Left lung (tissue), 10 donors: ENCODE results near the gene ANKRD50. TPM values are rescaled to one million over a fixed set of nuclear protein-coding genes. Genes with fewer than 3 reads are reported as not detected.

Experiments
- ATAC-seq: fragments of 200-7000 bp; cut with Tn5 transposase; one replicate; pipeline ENCODE4 v1.9.1; 2020; ENCODE audit warnings: moderate library complexity
- DNase-seq, 4 donors: peaks; one replicate each; pipeline ENCODE4 v3.0.0-alpha.2; 2013 to 2020
- H3K27ac ChIP-seq, 2 donors: fragments of 200-600 bp; sonication (generic) in 1 of 2; one replicate each; pipeline versions ENCODE4 v1.5.0 to v1.8.0; 2020 to 2021
- H3K27me3 ChIP-seq, 2 donors: fragments of 200-600 bp; sonication (generic) in 1 of 2; one replicate each; pipeline versions ENCODE4 v1.5.0 to v1.8.0; 2020 to 2021
- H3K36me3 ChIP-seq, 2 donors: fragments of 200-600 bp; sonication (generic) in 1 of 2; one replicate each; pipeline versions ENCODE4 v1.5.0 to v1.8.0; 2020 to 2021
- H3K4me1 ChIP-seq, 2 donors: fragments of 200-600 bp; one replicate each; pipeline ENCODE4 v1.8.0; 2021
- H3K4me3 ChIP-seq, 2 donors: fragments of 200-600 bp; sonication (generic) in 1 of 2; one replicate each; pipeline versions ENCODE4 v1.5.0 to v1.8.0; 2020 to 2021; ENCODE audit warnings: mild to moderate bottlenecking in 1 of 2
- H3K9me3 ChIP-seq, 2 donors: fragments of 200-600 bp; sonication (generic) in 1 of 2; one replicate each; pipeline versions ENCODE4 v1.5.0 to v1.8.0; 2020 to 2021
- CTCF ChIP-seq, 2 donors: fragments of 200-600 bp; sonication (generic) in 1 of 2; IDR thresholded peaks; one replicate each; pipeline versions ENCODE4 v1.5.0 to v1.8.0; 2021; ENCODE audit warnings: antibody characterized with exemption in 2 of 2
- intact Hi-C, 2 donors: fragments of 100-400 bp; cut with DNase I; formaldehyde crosslinking; loops; one replicate each; pipeline versions ENCODE4 v1.11.2 to v1.14.2; 2022
- polyA plus RNA-seq, 6 donors: library from polyadenylated mRNA; unstranded; fragments of 120-200 nt; gene quantifications; one replicate each; pipeline ENCODE4 v1.2.1, GENCODE V29; 2013; ENCODE audit not compliant: insufficient read length in 6 of 6
- total RNA-seq, 2 donors: library from RNA; stranded (reverse); fragmentation: NEBNext Ultra II Directional; extraction: Animal tissue kit (Norgen Biotek cat#: 25700); gene quantifications; one replicate each; pipeline ENCODE4 v1.2.1, GENCODE V29; 2021
- donor health status: DM: no; HTN: yes; CAD: no.
- donor health status: DM: no; HTN: no; CAD: no.

ANKRD50 gene
- total and polyA plus RNA-seq, 8 donors, result 20.8 to 70.6 (median 63.1) TPM

DNA sequence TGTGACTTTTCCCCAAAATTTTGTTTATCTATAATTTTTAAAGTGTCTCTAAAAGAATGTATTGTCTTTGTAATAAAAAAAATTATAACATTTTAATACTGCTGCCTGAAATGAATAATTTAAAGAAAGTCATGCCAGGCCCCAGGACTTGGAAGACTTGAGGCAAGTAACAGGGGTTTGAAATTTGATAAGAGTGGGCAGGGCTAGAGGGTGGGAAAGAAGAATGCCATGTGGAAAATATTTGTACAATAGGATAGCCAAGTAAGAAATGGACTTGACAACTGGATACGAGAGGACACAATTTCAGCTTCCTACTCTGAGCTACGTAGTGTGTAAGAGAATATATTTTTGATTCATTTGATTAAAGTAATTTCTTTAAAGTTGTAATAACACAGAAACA lies 36.9 kb upstream of the ANKRD50 start:
- intact Hi-C loops, result no loop called here
- Histone ChIP-seq H3K9me3 (no peaks in the 10 kb centered on the region), H3K36me3 (no peaks in the 10 kb centered on the region), H3K4me1 (no peaks in the 10 kb centered on the region), H3K27ac (no peak overlapping the region), H3K27me3 (no peaks in the 10 kb centered on the region), H3K4me3 (no peak overlapping the region)
- TF ChIP-seq CTCF (IDR thresholded peaks at IDR 0.05), result no peak
- DNase-seq (no peak), ATAC-seq (no peak)

- intact Hi-C loops, result no loop called here
- no peak for DNase-seq
- no peak for ATAC-seq
Measured at GRCh38 chr4:124748965-124749364, 36.4 kb upstream of the ANKRD50 start.

DNA sequence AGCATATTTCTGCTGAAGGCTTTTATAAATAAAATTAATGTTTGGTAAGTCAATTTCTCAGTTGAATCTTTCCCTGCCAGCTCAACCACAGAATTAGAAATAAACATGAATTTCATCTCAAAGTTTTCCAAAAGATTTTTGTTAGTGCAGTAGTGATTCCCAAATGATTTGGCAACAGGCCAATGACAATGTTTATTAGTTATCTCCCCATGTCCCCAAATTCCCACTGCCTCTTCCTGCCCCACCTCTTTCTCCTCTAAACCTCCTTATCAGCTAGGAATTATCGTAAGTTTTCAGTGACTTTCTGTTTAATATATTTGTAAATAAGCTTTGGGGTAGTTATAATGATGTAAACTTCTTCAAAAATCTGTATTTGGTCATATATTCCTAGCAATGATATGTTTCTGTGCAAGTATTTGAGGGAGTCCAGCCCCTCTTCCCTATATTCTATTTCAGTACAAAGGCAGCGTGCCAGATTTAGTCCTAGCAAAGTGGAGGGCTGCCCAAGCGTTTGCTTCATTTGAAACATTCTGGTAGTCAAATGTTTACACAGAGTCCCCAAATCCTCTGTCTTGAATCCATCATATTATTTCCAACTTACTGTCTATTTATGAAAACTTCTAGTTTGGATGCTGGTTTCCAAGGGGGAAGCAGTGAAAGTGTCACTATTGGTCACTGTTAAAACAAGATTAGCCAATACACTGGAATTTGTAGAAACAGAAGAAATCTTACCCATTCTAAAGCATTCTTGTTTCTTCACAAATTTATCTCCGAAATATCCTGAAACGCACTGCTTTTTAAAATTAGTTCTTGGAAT lies 33.7 kb upstream of the ANKRD50 start:
- Histone ChIP-seq H3K4me3 (no peak overlapping the region), H3K36me3 (no peaks in the 10 kb centered on the region), H3K4me1 (no peaks in the 10 kb centered on the region), H3K27ac (no peak overlapping the region), H3K27me3 (no peaks in the 10 kb centered on the region), H3K9me3 (no peaks in the 10 kb centered on the region)
- DNase-seq (peak in 2 of 4 donors; percentile 69 to 74), ATAC-seq (no peak)
- TF ChIP-seq CTCF (IDR thresholded peaks at IDR 0.05), result no peak
- intact Hi-C loops, result no loop called here

More at GRCh38 chr4:124748965-124749364, 36.4 kb upstream of the ANKRD50 start:
- no peak for TF ChIP-seq CTCF (IDR thresholded peaks at IDR 0.05)
- H3K4me1 ChIP-seq, result no peaks in the 10 kb centered on the region
- H3K9me3 ChIP-seq, result no peaks in the 10 kb centered on the region
- H3K27ac ChIP-seq, result no peak overlapping the region
- H3K27me3 ChIP-seq, result no peaks in the 10 kb centered on the region
- H3K36me3 ChIP-seq, result no peaks in the 10 kb centered on the region
- H3K4me3 ChIP-seq, result no peak overlapping the region

DNA sequence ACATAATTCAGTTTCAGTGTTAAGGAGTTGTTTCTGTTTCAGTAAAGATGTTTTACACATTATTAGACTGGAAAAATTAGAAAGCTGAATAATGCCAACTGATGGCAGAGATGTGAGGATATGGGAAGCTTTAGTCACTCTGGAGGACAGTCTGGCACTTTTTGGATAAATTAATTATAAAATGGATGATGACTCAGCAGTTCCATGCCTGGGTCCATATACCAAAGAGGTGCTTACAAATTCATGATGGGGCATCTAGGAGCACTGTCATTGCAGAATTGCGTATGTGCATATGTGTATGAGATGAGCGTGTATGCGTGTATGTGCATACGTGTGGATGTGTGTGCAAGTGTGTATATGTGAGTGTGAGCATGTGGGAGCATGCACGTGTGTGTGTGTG lies 31.2 kb upstream of the ANKRD50 start:
- H3K9me3 ChIP-seq, result no peaks in the 10 kb centered on the region
- no peak for DNase-seq
- intact Hi-C loops, result no loop called here
- TF ChIP-seq CTCF (IDR thresholded peaks at IDR 0.05), result no peak
- ATAC-seq, result no peak
- no peaks in the 10 kb centered on the region for H3K27me3 ChIP-seq
- H3K27ac ChIP-seq, result no peak overlapping the region
- no peaks in the 10 kb centered on the region for H3K36me3 ChIP-seq
- H3K4me1 ChIP-seq, result no peaks in the 10 kb centered on the region
- H3K4me3 ChIP-seq, result no peak overlapping the region

GRCh38 chr4:124740501-124740900 lies 28.0 kb upstream of the ANKRD50 start:
- Histone ChIP-seq H3K9me3 (no peaks in the 10 kb centered on the region), H3K36me3 (no peaks in the 10 kb centered on the region), H3K27me3 (no peaks in the 10 kb centered on the region), H3K27ac (no peak overlapping the region), H3K4me1 (no peaks in the 10 kb centered on the region), H3K4me3 (no peak overlapping the region)
- intact Hi-C loops, result no loop called here
- TF ChIP-seq CTCF (IDR thresholded peaks at IDR 0.05), result no peak
- DNase-seq (no peak), ATAC-seq (no peak)
